Stimulated activated CD4-positive, alpha-beta T cell treated with anti-CD3 and anti-CD28 coated beads, Interleukin-12 subunit alpha, Interleukin-12 subunit beta, amount 100 ng/mL, for 24 hours (primary cell): ENCODE results near the gene FUT7.
A peak's percentile ranks its signal among the peaks of the same experiment; 100 is the strongest.

Experiments
- DNase-seq, 2 experiments: peaks; one replicate each; pipeline ENCODE4 v3.0.0-alpha.2; 2020; ENCODE audit warnings: low read depth in 2 of 2

Gene FUT7

GRCh38 chr9:137049544-137050449 is 17.9 kb upstream of the FUT7 start:
- DNase-seq, result peak in 1 of 2 experiments; percentile 66

DNA sequence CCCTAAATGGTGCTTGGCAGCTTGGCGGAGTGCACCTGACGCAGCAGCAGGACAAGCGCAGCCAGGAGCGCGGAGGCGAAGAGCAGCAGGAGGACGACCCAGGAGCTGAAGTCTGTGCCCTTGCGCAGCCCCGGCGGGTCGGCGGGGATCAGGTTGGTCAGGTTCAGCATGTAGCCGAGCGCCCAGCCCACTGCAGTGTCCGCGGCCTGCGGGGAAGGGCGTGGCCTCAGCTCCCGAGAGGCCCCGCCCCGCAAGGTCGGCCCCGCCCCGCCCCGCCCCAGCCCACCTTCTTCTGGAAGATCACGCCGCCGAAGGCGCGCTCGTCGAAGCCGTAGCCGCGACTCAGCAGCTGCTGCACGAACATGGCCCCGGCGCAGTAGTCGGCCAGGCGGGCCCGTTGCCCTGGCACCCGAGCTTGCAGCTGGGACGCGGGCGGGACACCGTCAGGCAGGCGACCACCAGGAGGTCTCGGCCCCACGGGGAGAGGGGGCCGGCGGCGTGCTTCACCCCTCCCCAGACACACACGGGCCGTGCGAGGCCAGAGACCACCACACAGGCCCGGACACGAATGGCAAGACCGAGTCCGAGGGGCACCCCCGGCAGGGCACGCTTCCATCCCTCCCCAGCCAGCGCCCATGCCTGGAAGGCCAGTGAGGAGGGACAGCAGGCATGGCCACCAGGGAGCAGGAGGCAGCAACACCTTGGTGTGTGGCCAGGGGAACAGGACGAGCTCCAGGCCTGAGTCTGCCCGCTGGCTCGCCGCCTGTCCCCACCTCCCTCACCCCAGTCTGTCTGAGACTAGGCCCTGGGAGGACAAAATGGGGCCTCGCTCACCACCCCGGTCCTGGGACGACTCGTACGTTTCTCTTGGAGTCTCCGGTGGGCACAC is 17.0 kb upstream of the FUT7 start:
- no peak for DNase-seq

DNA sequence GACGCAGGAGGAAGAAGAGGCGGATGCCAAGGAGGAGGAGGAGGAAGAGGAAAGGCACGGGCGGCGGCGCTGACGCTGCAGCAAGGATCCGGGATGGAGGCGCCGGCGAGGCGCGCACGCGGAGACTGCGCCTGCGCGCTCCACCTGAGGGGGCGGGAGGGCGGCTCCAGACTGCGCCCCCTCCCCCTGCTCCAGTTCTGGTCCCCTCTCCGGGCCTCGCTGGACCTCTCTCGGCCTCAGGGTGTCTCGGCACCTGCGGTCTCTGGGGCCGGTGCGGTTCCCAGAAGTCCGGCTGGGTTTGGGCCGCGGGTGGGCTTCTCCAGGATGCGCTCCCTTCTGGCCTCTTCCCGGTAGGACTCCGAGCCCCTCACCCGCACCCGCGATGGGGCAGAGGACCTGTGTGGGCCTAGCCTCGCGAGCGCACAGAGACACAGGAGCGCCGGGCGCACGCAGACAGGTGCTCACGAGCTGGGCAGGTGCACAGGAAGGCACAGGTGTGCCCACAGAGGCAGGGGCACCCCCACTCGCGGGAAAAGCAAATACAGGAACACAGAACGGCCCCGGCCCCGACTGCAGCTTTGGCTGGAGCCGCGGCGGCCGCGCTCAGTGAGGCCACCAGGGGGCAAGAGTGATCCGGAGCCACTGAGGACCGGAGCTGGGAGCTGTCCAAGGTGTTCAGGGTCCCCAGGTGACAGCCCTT is 14.3 kb upstream of the FUT7 start, which contains the start of gene NPDC1:
TSS of gene NPDC1 (minus strand) at position 90 of the 700 bp plus-strand sequence. CDS start 188 bp downstream, outside the sequence.
- DNase-seq, result peak; percentile 58 to 80

GRCh38 chr9:137045294-137046087 is 13.6 kb upstream of the FUT7 start:
- no peak for DNase-seq

DNA sequence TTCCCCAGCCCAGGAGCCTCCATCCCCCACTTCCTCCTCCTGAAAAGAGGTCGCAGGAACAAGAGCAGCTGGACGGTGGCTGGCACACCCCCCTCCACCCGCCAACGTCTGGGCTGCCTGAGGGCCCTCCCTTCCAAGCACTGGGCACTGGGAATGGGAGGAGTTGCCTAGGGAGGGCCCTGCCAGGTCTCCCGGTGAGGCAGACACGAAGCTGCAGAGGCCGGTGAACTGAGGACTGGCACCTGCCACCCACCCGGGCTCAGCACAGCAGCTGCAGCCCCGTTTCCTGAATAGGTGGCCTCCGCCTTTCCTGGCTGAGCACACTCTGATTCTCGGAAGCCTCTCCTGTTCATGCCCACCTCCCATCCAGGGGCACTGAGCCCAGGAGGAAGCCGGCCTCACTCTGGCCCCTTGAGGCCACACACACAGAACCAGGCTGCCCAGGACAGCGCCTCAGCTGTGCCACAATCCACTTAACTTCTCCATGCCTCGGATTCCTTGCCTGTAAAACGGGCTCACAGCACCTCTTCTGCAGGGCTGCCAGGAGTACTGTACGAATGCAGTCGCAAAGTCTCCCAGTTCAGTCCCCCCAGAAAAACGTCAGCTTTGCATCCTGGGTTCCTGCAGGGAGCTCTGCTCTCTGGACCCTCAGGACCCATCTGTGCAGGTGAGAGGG is 12.8 kb upstream of the FUT7 start:
- no peak for DNase-seq

DNA sequence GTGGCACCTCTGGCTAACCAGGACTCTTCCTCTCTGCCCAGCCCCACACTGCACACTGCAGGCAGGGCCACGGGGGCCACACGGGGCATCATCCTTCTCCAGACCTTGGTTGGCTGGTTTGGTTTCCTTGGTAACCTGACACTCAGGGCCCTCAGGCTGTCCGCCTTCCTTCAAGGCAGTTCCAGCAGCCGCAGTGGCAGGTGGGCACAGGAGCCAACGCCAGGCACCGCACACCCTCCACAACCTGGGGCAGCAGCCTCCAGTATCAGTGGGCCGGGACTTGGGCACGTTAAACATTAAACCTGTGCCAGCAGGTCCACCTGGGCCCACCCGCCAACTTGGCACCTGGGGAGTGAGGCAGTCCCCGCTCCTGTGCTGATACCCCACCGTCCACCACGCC is 12.1 kb upstream of the FUT7 start:
- DNase-seq, result no peak

- no peak for DNase-seq
These were observed 11.2 kb upstream of the FUT7 start for GRCh38 chr9:137042751-137043727.

- DNase-seq, result no peak
These were observed 9.2 kb upstream of the FUT7 start for GRCh38 chr9:137041124-137041523.

DNA sequence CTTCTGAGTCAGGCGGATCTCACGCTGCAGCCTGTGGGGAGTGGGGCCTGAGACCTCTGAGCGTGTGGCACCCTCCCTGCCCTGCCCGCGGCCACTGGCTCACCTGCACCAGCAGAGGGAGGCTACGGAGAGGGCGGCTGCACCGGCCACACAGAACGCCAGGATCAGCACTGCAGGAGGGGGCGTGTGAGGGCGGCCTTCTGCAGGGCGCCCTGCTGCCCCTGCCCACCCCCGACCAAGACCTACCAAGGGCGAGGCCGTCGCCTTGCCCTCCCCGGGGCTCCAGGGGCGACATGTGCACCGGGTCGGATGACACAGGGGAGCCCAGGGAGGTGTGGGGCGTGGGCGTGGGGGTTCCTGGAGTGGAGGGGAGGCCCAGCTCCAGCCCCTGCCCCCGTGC is 8.7 kb upstream of the FUT7 start:
- no peak for DNase-seq

DNA sequence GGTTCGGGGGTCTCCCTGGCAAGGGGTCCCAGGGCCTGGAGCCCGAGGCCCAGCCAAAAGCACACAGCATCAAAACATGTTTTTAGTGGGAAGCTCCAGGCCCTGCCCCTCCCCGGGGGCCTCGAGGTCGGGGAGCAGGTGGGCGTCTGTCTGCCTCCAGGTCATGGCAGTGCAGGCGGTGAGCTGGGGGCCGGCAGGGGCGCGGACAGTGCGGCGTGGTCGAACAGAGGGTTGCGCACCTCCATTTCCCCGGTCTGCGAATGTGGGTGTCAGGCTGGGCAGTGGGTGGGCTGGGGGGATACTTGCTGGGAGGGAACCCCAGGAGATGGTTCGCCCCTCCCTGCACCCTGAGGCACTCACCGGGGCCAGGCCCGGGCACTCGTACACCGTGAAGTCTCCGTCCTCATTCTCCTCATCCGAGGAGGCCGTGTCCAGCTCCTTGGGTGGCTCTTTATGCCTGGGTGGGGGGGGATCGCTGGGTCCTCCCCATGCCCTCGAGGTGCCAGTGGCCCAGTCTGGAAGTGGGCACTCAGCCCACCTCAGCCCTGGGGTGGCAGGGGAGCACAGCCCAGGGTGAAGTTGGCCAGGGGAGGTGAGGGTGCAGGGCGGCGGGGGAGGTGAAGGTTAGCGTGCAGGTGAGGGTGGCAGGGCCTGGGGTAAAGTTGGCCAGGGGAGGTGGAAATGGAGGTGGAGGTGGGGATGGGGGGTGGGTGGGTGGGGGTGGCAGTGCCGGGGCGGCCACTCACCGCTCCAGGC is 7.9 kb upstream of the FUT7 start:
- no peak for DNase-seq

DNA sequence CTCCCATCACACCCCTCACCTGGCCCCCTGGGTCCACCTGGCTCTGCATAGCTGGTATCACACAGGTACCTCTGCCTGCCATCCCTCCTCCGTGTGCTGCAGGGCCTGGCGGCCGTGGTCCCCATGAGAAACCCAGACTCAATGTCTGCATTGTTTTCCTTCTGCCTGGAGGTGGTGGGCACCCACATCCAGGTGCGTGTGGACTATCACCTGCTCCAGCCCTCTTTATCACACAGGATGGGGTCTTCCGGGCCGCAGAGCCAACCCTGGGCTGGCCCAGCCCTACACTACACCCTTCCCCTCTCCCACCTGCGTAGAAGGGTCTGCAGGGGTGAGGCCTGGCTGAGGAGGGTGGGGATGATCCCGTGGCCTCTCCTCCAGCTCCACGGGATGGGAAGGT is 7.0 kb upstream of the FUT7 start:
- no peak for DNase-seq

DNA sequence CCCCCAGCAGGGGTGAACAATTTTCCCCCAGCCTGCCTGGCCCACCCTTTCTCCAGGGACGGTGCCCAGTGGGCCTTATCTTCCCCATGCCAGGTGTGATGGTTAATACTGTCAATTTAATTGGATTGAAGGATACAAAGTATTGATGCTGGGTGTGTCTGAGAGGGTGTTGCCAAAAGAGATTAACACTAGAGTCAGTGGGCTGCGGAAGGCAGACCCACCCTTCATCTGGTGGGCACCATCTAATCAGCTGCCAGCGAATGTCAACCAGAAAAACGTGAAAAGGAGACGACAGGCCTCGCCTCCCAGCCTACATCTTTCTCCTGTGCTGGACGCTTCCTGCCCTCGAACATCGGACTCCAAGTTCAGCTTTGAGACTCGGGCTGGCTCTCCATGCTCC is 5.6 kb upstream of the FUT7 start:
- DNase-seq, result no peak

DNA sequence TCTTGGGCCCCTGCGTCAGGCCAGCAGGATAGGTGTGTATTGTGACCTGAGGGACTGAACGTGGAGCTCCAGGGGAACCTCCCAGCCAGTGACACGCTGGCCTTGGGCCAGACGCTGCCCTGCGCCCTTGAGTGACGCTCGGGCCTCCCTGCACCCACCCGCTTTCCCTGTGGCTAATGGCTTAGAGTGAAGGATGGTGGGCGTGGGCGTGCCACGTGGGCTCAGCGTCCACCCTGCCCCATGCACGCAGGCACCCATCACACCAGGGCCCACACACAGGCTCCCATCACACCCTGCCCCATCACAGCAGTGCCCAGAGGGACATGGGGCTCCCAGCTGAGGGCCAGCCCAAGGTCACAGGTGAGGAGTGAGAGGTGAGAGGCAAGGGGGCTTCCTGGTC is 5.1 kb upstream of the FUT7 start:
- DNase-seq, result no peak

- DNase-seq, result no peak
These were observed 4.0 kb upstream of the FUT7 start for GRCh38 chr9:137035937-137036336.

DNA sequence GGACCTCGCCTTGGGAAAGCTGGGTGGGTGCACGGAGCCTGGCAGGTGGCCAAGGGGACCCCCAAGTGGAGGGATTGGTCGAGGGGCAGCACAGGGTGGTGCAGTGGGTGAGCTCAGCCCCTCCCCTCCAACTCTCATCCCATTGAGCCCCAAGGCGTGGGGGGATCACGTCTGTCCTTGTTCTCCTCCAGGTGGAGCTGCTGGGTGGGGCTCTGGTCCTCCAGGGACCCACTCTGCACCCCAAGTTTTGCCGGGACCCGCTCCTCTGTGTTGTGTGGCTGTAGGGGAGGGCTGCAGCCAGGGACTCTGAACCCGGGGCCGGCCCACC is 3.6 kb upstream of the FUT7 start:
- no peak for DNase-seq

GRCh38 chr9:137034709-137035506 is 3.0 kb upstream of the FUT7 start:
- peak; percentile 66 to 86 for DNase-seq

DNA sequence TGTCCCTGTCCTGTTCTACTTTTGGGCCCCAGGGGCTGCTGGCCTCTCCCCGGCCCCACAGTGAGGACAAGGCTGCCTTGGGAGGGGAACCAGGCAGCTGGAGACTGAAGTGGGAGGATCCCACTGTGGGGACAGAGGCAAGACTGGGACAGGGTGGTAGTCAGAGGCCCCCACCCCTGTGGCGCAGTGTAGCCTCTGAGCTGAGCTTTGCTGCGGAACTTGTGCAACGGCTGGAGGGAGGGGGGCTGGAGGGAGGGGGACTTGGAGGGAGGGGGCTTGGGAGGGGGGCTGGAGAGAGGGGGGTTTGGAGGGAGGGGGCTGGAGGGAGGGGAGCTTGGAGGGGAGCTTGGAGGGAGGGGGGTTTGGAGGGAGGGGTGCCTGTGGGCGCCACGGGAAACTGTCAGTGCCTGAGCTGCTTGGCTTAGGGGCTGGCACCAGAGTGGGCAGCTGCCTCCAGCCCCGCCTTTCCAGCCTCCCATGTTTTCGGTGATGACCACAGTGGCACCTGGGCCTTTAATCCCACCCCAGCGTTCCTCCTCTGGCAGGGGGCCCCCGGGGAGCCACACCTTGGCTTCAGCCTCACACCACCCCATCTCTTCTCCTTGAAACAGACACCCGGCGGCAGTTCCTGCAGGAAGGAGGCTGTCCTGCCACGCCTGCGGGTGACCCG is 2.3 kb upstream of the FUT7 start:
- no peak for DNase-seq
